Fibroblast of villous mesenchyme (primary cell): ENCODE data around the gene NCKAP5. TPM values are rescaled to one million over a fixed set of nuclear protein-coding genes. Genes with fewer than 3 reads are reported as not detected.

Experiments
- DNase-seq: peaks from one replicate; pipeline ENCODE4 v3.0.0-alpha.2; 2010; ENCODE audit warnings: low read depth
- H3K4me3 ChIP-seq: 2 replicates; pipeline ENCODE4 v1.5.1; 2011; ENCODE audit warnings: low read depth, mild to moderate bottlenecking, low read length
- total RNA-seq: library from RNA; depleted of rRNA; stranded (reverse); fragments of >200 nt; gene quantifications from 2 replicates; pipeline ENCODE4 v1.2.3, GENCODE V29; 2012
- TF ChIP-seq, protein P1 (sequence below): IDR thresholded peaks from 2 replicates; pipeline ENCODE4 v1.5.1; 2012; ENCODE audit warnings: low read depth, mild to moderate bottlenecking, low read length; ENCODE audit not compliant: insufficient read depth

NCKAP5 gene
- total RNA-seq, 1 donor, result 47.9 TPM

DNA sequence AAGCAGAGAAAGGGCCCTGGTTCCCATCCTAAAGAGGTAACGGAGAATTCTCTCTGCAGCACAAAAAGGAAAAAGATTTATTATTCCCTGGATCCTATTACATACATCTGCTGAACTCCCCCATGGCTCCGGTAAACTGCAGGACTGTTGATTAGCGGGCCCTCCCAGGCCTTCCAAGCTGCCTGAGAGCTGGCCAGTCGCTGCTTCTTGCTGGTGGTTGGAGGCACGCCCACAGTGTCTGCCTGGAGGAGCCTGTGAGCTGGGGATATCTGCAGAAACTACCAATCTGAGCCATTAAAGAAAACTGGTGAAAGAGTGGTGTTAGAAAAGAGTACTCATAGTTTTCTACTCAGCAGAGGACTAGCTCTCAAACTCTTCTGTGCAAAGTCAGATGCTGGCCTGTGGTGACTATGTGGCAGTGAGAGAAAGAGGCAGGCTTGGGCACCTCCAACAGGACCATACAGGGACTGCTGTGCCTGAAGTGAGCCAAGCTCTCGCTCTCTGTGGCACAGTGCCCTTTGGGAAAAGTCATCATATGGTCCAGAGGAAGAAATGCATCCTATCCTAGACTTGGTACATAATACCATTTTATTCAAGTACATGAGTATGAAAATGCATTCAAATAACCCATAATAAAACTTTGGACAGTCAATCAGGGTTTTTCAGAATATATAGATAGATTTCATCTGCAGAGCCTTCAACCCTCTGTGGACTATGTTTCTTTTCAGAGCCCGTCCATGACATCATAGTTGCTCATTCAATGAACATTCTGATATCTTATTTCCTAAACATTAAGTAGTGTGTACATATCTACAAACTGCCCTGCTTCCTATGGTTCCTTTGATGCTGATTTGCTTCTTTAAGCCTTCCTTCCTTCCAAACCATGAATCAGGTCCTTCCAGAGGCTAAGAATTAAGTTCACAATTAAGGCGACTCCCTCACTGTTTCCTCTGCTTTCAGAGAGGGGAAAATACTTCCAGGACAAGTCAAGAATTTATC, 656.2 kb downstream of the NCKAP5 start:
- no peak overlapping the region for H3K4me3 ChIP-seq
- TF ChIP-seq, protein P1, sequence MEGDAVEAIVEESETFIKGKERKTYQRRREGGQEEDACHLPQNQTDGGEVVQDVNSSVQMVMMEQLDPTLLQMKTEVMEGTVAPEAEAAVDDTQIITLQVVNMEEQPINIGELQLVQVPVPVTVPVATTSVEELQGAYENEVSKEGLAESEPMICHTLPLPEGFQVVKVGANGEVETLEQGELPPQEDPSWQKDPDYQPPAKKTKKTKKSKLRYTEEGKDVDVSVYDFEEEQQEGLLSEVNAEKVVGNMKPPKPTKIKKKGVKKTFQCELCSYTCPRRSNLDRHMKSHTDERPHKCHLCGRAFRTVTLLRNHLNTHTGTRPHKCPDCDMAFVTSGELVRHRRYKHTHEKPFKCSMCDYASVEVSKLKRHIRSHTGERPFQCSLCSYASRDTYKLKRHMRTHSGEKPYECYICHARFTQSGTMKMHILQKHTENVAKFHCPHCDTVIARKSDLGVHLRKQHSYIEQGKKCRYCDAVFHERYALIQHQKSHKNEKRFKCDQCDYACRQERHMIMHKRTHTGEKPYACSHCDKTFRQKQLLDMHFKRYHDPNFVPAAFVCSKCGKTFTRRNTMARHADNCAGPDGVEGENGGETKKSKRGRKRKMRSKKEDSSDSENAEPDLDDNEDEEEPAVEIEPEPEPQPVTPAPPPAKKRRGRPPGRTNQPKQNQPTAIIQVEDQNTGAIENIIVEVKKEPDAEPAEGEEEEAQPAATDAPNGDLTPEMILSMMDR, result no peak
- DNase-seq, result peak; percentile 48

DNA sequence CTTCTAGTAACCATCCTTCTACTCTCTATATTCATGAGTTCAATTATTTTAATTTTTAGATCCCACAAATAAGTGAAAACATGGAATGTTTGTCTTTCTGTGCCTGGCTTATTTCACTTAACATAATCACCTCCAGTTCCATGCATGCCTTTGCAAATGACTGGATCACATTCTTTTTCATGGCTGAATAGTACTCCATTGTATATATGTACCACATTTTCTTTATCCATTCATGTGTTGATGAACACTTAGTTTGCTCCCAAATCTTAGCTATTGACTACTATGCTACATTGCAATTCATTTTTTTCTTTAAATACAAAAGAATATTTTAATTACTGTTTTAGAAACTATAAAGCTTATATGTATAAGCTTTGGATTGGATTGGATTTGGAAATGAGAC, 657.8 kb downstream of the NCKAP5 start:
- DNase-seq, result no peak
- H3K4me3 ChIP-seq, result no peak overlapping the region
- TF ChIP-seq, protein P1, result no peak

DNA sequence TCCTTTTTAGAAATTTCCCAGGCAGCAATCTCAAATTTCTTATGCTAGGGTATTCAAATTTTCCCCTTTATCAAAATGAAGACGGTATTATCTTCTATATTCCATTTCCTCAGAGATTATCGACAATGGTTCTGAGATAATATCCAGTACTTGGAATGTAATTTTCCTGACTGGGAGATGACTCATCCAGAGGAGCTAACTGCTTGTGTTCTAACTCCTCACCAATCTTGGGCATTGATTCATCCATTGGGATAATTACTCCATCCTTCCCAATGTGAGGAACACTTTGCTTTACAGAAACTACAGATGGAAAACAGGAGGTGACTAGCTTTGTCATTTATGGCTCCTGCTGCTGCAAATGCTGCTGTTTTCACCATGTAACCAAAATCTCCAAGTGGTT, 658.8 kb downstream of the NCKAP5 start:
- DNase-seq, result no peak
- TF ChIP-seq, protein P1, result no peak
- H3K4me3 ChIP-seq, result no peak overlapping the region

DNA sequence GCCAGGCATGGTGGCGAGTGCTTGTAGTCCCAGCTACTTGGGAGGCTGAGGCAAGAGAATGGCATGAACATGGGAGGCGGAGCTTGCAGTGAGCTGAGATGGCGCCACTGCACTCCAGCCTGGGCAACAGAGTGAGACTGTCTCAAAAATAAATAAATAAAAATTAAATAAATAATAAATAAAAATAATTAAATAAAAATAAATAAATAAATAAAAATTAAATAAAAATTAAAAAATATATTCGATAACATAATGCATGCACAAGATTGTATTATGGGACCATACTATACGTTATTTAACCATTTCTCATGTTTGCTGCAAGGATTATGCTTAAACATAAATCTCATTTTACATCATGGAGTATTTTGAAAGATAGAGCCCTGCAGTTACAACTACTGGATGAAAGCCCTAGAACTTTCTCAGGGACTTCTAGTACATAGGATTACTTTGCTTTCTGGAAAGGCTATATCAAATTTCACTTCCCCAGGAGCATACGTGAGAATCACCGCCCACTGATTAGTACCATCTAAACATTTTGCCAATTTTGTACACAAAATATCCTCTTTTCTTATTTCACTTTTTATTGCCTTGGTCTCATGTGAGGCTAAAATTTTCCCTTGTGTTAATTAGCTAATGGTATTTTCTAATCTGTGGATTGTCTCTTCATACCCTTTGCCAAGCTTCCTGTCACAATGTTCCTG, 664.0 kb downstream of the NCKAP5 start:
- DNase-seq, result no peak
- TF ChIP-seq, protein P1, result no peak

DNA sequence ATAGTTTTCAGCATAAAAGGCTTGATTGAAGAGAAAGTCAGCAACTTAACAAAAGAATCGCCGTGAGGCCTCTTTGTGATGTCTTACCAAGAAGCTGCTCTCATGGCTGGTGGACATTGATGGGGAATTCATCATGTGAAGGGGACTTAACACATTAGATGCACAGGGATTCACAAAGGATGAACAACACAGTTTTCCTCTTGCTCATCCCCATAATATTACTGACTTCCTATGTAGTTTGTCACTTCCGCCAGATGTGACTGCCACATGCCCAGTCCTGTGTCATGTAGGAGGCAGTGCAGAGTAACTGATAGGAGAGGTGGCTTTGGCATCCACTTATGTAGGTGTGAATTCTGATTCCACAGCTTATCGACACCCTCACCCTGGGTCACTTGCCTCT, 665.6 kb downstream of the NCKAP5 start:
- no peak for DNase-seq
- H3K4me3 ChIP-seq, result no peak overlapping the region
- TF ChIP-seq, protein P1, result no peak

More for the DNA sequence above, 664.0 kb downstream of the NCKAP5 start:
- H3K4me3 ChIP-seq, result no peak overlapping the region

DNA sequence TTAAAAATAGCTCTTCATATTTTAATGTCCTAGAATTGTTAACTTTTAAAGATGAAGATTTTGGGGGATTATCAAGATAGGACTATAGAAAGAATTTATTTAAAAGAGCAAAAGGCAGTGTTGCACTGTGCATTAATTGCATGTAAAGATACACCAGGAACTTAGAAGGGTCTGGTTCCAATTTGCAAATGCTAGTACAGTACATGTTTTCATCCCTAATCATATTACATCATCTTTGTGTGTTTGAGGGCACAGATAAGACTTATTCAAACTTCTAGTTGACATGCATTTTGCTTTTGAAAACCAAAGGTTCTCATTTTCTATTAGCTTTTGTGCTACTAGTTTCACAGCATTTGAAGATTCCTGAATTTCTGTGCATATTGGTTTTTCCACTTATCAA, 666.6 kb downstream of the NCKAP5 start:
- no peak for DNase-seq
- H3K4me3 ChIP-seq, result no peak overlapping the region
- TF ChIP-seq, protein P1, result no peak
